GM23338 (cell line): ENCODE measurements around the gene BEGAIN. TPM values are rescaled to one million over a fixed set of nuclear protein-coding genes. Genes with fewer than 3 reads are reported as not detected.

Source experiments
- CREB1 ChIP-seq: fragments of 250-450 bp; sonication (Bioruptor Pico); IDR thresholded peaks from 2 replicates; pipeline ENCODE4 v1.5.0; 2020; ENCODE audit warnings: low read depth, mild to moderate bottlenecking, moderate library complexity
- CTCF ChIP-seq, 2 experiments: fragments of 200-600 bp in 1 of 2; sonication (generic) in 1 of 2; conservative IDR thresholded peaks; 2 replicates each; pipeline versions ENCODE4 v1.5.1 to v1.6.1; 2016 to 2017; ENCODE audit warnings: antibody characterized with exemption in 2 of 2, low read depth in 2 of 2, mild to moderate bottlenecking in 2 of 2, moderate library complexity in 1 of 2
- ETS1 ChIP-seq: IDR thresholded peaks from 2 replicates; pipeline ENCODE4 v1.6.1; 2016; ENCODE audit warnings: antibody characterized with exemption
- EZH2 ChIP-seq: fragments of 200-600 bp; sonication (generic); IDR thresholded peaks from one replicate; pipeline ENCODE4 v1.8.0; 2017; ENCODE audit warnings: antibody characterized with exemption, mild to moderate bottlenecking, low read depth; ENCODE audit not compliant: unreplicated experiment
- EZH2phosphoT487 ChIP-seq: fragments of 200-600 bp; sonication (generic); IDR thresholded peaks from one replicate; pipeline ENCODE4 v1.8.1; 2018; ENCODE audit warnings: antibody characterized with exemption; ENCODE audit not compliant: unreplicated experiment
- JUNB ChIP-seq: IDR thresholded peaks from one replicate; pipeline ENCODE4 v1.6.1; 2016; ENCODE audit warnings: antibody characterized with exemption; ENCODE audit not compliant: unreplicated experiment
- NANOG ChIP-seq: IDR thresholded peaks from 2 replicates; pipeline ENCODE4 v1.6.1; 2016; ENCODE audit warnings: antibody characterized with exemption, borderline replicate concordance
- POLR2AphosphoS5 ChIP-seq: IDR thresholded peaks from 2 replicates; pipeline ENCODE4 v1.6.1; 2016; ENCODE audit warnings: antibody characterized with exemption, low read depth
- REST ChIP-seq: IDR thresholded peaks from one replicate; pipeline ENCODE4 v1.6.1; 2018; ENCODE audit warnings: antibody characterized with exemption; ENCODE audit not compliant: unreplicated experiment
- STAT1 ChIP-seq: IDR thresholded peaks from one replicate; pipeline ENCODE4 v1.6.1; 2016; ENCODE audit warnings: antibody characterized with exemption; ENCODE audit not compliant: unreplicated experiment
- ZNF114 ChIP-seq: fragments of 250-450 bp; sonication (Bioruptor Pico); IDR thresholded peaks from 2 replicates; pipeline ENCODE4 v1.5.0; 2020; ENCODE audit warnings: mild to moderate bottlenecking, moderate library complexity
- ZNF331 ChIP-seq: fragments of 250-450 bp; sonication (Bioruptor Pico); IDR thresholded peaks from 2 replicates; pipeline ENCODE4 v1.5.0; 2020; ENCODE audit warnings: low read depth, mild to moderate bottlenecking, moderate library complexity
- polyA plus RNA-seq: library from polyadenylated mRNA; unstranded; fragments of >200 nt; fragmentation: Nextera tagmentation; extraction: Ambion mirVana; gene quantifications from 2 replicates; pipeline ENCODE4 v1.2.1, GENCODE V29; 2016
- total RNA-seq: library from RNA; depleted of rRNA; stranded (reverse); fragments of >200 nt; shearing (Covaris generic); gene quantifications from 2 replicates; pipeline ENCODE4 v1.2.3, GENCODE V29; 2014

BEGAIN gene
- total and polyA plus RNA-seq, 2 experiments from 2014 or later, result 0.60 to 2.4 TPM

- TF ChIP-seq REST (no peak), ZNF114 (CRISPR knock-in tag) (no peak), CTCF (conservative IDR thresholded peaks at IDR 0.05; ENCODE audit: low read depth in 2 of 2) (no peak), NANOG (no peak), CREB1 (CRISPR knock-in tag) (no peak), JUNB (no peak), POLR2AphosphoS5 (no peak), ETS1 (no peak), EZH2phosphoT487 (no peak), ZNF331 (CRISPR knock-in tag) (no peak), EZH2 (no peak), STAT1 (no peak)
These were observed 54.1 kb downstream of the BEGAIN start (continued) for GRCh38 chr14:100532906-100533655.
